HG02938 (cell line): ENCODE data around the gene CHTOP.
"Not testable (repeated sequence)": the region's sequence is repeated elsewhere in the genome, so short reads cannot be mapped to it uniquely, and the experiment has no call there.

Experiments used
- ATAC-seq: cut with Tn5 transposase; IDR thresholded peaks from one replicate; pipeline ENCODE4 v1.9.1; 2021; ENCODE audit warnings: mild to moderate bottlenecking, moderate library complexity; ENCODE audit not compliant: unreplicated experiment

Gene CHTOP

DNA sequence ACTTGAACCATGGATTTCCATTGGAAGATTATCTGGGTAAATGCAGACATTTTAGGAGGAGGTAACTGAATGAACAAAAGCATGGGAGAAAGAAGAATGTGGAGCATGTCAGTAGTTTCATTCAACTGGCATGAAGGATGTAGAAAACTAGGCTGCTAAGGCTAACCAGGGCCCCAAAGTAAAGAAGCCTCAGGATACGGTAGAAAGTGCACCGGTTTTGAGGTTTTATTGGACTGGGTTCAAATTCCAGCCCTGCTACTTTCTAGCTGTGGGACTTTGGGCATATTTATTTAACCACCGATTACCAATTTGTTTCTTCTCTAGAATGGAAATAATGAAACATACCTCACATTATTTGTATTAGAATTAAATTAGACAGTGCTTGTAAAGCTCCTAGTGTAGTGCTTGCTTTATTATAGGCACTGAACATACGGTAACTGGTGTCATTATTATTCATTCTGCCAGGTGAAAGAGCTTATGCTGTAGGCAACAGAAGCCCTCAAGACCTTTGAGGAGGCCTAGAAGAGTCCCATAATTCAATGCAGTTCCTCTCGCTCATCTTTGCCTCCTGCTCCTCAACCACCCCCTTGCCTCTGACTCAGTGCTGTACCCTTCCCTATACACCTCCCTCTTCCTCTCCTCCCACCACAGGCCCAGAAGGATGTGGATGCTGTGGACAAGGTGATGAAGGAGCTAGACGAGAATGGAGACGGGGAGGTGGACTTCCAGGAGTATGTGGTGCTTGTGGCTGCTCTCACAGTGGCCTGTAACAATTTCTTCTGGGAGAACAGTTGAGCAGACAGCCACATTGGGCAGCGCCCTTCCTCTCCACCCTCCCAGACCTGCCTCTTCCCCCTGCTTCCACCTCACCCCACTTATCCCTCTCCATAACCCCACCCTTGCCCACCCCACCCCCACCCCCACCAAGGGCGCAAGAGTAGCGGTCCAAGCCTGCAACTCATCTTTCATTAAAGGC, 2.5 kb upstream of the CHTOP start:
- no peak for ATAC-seq

GRCh38 chr1:153633161-153633753, 609 bp upstream of the CHTOP start:
- ATAC-seq = no peak

- no peak for ATAC-seq
Measured at GRCh38 chr1:153635872-153636271, 2.0 kb downstream of the CHTOP start.

GRCh38 chr1:153636312-153636711, 2.4 kb downstream of the CHTOP start:
- no peak for ATAC-seq

GRCh38 chr1:153638261-153638660, 4.4 kb downstream of the CHTOP start:
- no peak for ATAC-seq

DNA sequence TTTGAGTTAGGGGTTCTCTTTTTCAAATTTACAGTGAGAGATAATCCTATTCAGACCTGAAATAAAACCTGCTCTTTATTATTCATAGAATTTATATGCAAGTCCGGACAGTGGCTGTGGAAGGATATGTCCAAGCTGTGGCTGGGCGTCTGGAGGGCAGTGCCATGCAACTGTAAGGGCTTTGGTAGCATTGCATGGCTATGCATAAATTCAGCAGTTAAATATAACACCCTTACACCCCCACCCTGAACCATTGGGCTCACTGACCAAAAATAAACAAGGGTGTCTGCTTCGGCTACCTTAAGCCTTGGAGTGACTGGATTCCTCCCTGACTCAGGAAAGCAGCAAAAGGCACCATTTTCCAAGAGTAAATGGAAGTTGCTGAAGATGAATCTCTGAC, 5.4 kb downstream of the CHTOP start:
- no peak for ATAC-seq

- ATAC-seq = not testable (repeated sequence)
Measured at GRCh38 chr1:153640213-153640612, 6.3 kb downstream of the CHTOP start.

GRCh38 chr1:153640861-153641260, 7.0 kb downstream of the CHTOP start:
- no peak for ATAC-seq

- ATAC-seq = no peak
Measured at GRCh38 chr1:153642161-153642560, 8.3 kb downstream of the CHTOP start.

DNA sequence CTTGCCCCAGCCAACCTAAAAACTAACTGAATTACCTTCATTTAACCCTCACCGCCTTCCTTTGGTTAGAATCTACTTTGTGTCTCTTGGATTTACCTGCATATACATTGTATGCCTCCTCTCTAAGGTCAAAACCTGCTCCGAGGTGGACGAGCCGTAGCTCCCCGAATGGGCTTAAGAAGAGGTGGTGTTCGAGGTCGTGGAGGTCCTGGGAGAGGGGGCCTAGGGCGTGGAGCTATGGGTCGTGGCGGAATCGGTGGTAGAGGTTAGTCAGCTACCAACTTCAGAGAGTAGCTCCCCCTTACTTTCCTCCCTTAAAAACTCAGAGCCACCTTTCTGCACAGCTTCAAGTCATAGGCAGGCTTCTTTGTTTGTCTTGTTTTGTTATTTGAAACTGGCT, 9.2 kb downstream of the CHTOP start:
- no peak for ATAC-seq

- no peak for ATAC-seq
Measured at GRCh38 chr1:153643816-153644215, 9.9 kb downstream of the CHTOP start.

DNA sequence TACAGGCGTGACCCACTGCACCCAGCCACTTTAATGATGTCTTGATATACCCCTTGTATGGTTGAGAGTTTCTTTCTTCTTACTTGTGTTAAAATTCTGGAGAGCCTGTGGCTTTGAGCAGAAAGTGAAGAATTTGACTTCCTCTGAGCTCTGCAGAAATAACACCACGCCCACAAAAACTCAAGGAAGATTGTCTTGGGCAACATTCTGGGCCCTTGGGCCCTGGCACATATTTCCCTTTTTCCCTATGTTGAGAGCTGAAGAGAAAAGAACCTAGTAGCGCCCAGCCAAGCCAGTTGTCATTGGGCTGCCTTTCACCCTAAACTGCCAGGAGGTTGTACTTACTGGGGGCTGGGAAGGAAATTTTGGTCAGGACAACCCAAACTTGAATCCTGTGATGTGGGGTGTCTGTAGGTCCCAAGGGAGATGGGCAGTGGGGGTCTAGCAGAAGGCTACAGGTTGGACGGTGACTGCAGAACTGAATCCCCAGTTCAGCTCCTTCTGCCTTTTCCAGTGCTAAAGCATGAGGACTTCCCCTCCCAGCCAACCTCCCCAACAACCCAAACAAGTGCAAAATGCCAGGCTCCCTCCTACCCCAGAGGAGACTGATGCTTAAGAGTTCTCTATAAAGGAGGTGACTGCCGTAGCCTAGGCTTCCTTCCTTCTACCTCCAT, 12.9 kb downstream of the CHTOP start:
- ATAC-seq = no peak

- ATAC-seq = no peak
Measured at GRCh38 chr1:153647346-153647714, 13.5 kb downstream of the CHTOP start.

- ATAC-seq = no peak
Measured at GRCh38 chr1:153648000-153648643, 14.3 kb downstream of the CHTOP start.

DNA sequence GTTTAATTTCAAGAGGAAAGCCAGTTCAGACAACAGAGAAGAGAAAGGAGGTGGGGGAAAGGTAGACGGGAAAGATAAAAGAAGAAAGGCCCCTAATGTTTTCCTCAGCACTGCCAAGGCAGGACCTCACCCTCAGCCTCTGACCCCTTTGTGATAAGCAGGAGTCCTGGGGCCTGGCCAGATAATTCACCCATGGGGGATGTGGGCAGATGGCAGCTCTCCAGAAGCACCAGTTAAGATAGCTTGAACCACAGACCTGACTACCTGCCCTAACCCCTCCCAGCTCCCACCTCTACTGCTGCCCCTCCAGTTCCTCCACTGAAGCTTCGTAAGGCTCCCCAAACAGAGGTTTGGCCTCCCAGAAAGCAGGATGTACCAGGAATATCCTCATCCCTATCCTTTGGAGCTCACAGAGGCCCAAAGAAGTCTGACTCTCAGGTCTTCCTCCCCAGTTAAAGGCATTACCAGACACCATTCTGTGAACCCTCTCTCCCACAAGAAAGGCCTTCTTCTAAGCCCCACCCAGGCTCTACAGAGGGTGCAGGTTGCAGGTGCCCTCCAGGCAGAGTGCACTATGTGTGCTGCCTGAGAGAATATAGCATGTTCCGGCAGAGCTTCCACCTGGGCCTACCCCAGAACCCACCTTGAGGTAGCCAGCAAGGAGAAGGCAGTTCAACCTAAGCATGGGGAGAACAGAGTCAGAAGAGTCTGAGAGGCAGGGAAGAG, 15.4 kb downstream of the CHTOP start:
- ATAC-seq = no peak

- ATAC-seq = no peak
Measured at GRCh38 chr1:153649863-153650235, 16.0 kb downstream of the CHTOP start.

- ATAC-seq = no peak
Measured at GRCh38 chr1:153651771-153652170, 17.9 kb downstream of the CHTOP start.

GRCh38 chr1:153652805-153653500, 19.1 kb downstream of the CHTOP start:
- no peak for ATAC-seq

GRCh38 chr1:153655333-153655732, 21.5 kb downstream of the CHTOP start:
- no peak for ATAC-seq
